Vagina (tissue), 2 donors: ENCODE measurements around the gene C19orf33.

Experiments
- POLR2A ChIP-seq, 2 donors: fragments of 450-650 bp; IDR thresholded peaks; one replicate each; pipeline ENCODE4 v1.6.1; 2017; ENCODE audit warnings: antibody characterized with exemption in 2 of 2, mild to moderate bottlenecking in 2 of 2, moderate library complexity in 2 of 2
- TF ChIP-seq, protein P1 (sequence below), 3 experiments: fragments of 450-650 bp in 2 of 3; fragments of 200-600 bp in 1 of 3; sonication (generic) in 1 of 3; IDR thresholded peaks; one replicate each; pipeline ENCODE4 v1.5.1; 2017 to 2019; ENCODE audit warnings: antibody characterized with exemption in 3 of 3, mild to moderate bottlenecking in 2 of 3, moderate library complexity in 2 of 3

GRCh38 chr19:38255383-38256014, 48.6 kb upstream of the C19orf33 start:
- TF ChIP-seq POLR2A (IDR thresholded peaks at IDR 0.05), result no peak
- TF ChIP-seq, protein P1, sequence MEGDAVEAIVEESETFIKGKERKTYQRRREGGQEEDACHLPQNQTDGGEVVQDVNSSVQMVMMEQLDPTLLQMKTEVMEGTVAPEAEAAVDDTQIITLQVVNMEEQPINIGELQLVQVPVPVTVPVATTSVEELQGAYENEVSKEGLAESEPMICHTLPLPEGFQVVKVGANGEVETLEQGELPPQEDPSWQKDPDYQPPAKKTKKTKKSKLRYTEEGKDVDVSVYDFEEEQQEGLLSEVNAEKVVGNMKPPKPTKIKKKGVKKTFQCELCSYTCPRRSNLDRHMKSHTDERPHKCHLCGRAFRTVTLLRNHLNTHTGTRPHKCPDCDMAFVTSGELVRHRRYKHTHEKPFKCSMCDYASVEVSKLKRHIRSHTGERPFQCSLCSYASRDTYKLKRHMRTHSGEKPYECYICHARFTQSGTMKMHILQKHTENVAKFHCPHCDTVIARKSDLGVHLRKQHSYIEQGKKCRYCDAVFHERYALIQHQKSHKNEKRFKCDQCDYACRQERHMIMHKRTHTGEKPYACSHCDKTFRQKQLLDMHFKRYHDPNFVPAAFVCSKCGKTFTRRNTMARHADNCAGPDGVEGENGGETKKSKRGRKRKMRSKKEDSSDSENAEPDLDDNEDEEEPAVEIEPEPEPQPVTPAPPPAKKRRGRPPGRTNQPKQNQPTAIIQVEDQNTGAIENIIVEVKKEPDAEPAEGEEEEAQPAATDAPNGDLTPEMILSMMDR (IDR thresholded peaks at IDR 0.05), result no peak
